ENCODE results near the gene SUMF1.

- TF ChIP-seq CTCF (IDR thresholded peaks at IDR 0.05) (no peak), EP300 (IDR thresholded peaks at IDR 0.05) (no peak), POLR2A (IDR thresholded peaks at IDR 0.05; ENCODE audit: low read depth) (no peak), POLR2AphosphoS5 (IDR thresholded peaks at IDR 0.05) (no peak)
Observed at GRCh38 chr3:4511491-4512262, 44.6 kb upstream of the SUMF1 start.

Data from esophagus muscularis mucosa (tissue), 4 donors.